ENCODE data around the gene WDR59.

DNA sequence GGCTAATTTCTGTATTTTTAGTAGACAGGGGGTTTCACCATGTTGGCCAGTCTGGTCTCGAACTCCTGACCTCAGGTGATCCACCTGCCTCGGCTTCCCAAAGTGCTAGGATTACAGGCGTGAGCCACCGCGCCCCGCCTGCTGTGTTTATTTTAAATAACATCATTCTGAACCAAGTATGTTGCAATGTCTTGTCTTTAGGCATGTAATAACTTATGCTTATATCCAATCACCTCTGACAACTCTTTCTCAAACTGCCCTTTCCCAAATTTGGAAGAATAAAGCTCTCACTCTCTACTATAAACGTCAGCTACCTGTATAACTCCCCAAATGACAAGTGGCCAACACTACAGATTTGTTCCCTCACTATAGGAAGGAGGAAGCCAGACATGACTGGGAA, 107.2 kb downstream of the WDR59 start:
- TF ChIP-seq CEBPB (IDR thresholded peaks at IDR 0.05) (no peak), BHLHE40 (IDR thresholded peaks at IDR 0.05; ENCODE audit: low read depth, low read length) (no peak), JUNB (IDR thresholded peaks at IDR 0.05) (no peak), PHF8 (IDR thresholded peaks at IDR 0.05; ENCODE audit: borderline replicate concordance, low read depth) (no peak), MYC (IDR thresholded peaks at IDR 0.05; ENCODE audit: borderline replicate concordance, low read length) (no peak), CHD2 (IDR thresholded peaks at IDR 0.05; ENCODE audit: low read length, partially characterized antibody) (no peak), CBX8 (IDR thresholded peaks at IDR 0.05) (no peak), POLR2A (IDR thresholded peaks at IDR 0.05; ENCODE audit: low read length) (no peak)
- TF ChIP-seq, protein P1, sequence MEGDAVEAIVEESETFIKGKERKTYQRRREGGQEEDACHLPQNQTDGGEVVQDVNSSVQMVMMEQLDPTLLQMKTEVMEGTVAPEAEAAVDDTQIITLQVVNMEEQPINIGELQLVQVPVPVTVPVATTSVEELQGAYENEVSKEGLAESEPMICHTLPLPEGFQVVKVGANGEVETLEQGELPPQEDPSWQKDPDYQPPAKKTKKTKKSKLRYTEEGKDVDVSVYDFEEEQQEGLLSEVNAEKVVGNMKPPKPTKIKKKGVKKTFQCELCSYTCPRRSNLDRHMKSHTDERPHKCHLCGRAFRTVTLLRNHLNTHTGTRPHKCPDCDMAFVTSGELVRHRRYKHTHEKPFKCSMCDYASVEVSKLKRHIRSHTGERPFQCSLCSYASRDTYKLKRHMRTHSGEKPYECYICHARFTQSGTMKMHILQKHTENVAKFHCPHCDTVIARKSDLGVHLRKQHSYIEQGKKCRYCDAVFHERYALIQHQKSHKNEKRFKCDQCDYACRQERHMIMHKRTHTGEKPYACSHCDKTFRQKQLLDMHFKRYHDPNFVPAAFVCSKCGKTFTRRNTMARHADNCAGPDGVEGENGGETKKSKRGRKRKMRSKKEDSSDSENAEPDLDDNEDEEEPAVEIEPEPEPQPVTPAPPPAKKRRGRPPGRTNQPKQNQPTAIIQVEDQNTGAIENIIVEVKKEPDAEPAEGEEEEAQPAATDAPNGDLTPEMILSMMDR (IDR thresholded peaks at IDR 0.05): no peak
- TF ChIP-seq, protein P2, sequence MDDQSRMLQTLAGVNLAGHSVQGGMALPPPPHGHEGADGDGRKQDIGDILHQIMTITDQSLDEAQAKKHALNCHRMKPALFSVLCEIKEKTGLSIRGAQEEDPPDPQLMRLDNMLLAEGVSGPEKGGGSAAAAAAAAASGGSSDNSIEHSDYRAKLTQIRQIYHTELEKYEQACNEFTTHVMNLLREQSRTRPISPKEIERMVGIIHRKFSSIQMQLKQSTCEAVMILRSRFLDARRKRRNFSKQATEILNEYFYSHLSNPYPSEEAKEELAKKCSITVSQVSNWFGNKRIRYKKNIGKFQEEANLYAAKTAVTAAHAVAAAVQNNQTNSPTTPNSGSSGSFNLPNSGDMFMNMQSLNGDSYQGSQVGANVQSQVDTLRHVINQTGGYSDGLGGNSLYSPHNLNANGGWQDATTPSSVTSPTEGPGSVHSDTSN (IDR thresholded peaks at IDR 0.05): no peak
- TF ChIP-seq, protein P3, sequence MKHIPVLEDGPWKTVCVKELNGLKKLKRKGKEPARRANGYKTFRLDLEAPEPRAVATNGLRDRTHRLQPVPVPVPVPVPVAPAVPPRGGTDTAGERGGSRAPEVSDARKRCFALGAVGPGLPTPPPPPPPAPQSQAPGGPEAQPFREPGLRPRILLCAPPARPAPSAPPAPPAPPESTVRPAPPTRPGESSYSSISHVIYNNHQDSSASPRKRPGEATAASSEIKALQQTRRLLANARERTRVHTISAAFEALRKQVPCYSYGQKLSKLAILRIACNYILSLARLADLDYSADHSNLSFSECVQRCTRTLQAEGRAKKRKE (CRISPR knock-in tag; IDR thresholded peaks at IDR 0.05; ENCODE audit: low read depth): no peak
